HEK293 (cell line): ENCODE data around the gene GEN1.

ENCODE experiments used
- CTCF ChIA-PET: fragments of 350-600 bp; formaldehyde crosslinking; extraction: SDS; loops from one replicate; lab custom pipeline; 2021; ENCODE audit warnings: antibody characterized with exemption; lab: Yijun Ruan, JAX
- POLR2A ChIA-PET: fragments of 300-600 bp; formaldehyde crosslinking; extraction: SDS; loops from one replicate; lab custom pipeline; 2020; ENCODE audit warnings: antibody characterized with exemption, inconsistent platforms; lab: Yijun Ruan, JAX
- H3K27ac ChIP-seq: fragments of 200-500 bp; sonication (Bioruptor generic); 2 replicates; pipeline ENCODE4 v1.5.1; 2014; ENCODE audit warnings: low read depth, low read length, control low read depth, inconsistent platforms; ENCODE audit errors: extremely low read depth
- H3K36me3 ChIP-seq, 2 experiments: fragments of 200-500 bp in 1 of 2; sonication (Bioruptor generic) in 1 of 2; 1 replicate in 1 of 2; 2 replicates in 1 of 2; pipeline ENCODE4 v1.5.1; 2014 to 2017; ENCODE audit warnings: inconsistent platforms in 2 of 2, low read length in 2 of 2; ENCODE audit not compliant: control insufficient read depth in 2 of 2, insufficient read depth in 1 of 2
- H3K4me1 ChIP-seq: fragments of 200-500 bp; sonication (Bioruptor generic); 2 replicates; pipeline ENCODE4 v1.5.1; 2014; ENCODE audit warnings: mild to moderate bottlenecking, low read length, inconsistent platforms; ENCODE audit not compliant: control insufficient read depth, insufficient read depth
- H3K4me3 ChIP-seq: 2 replicates; pipeline ENCODE4 v1.5.1; 2011; ENCODE audit warnings: low read depth, mild to moderate bottlenecking, control low read depth, low read length, moderate library complexity
- H3K9me3 ChIP-seq: fragments of 200-500 bp; sonication (Bioruptor generic); 2 replicates; pipeline ENCODE4 v1.5.1; 2014; ENCODE audit warnings: low read depth, low read length, inconsistent platforms; ENCODE audit not compliant: control insufficient read depth, insufficient read depth
- HOXC10 ChIP-seq: sonication (generic); formaldehyde crosslinking; IDR thresholded peaks from 2 replicates; pipeline ENCODE4 v1.8.1; 2023; ENCODE audit warnings: mild to moderate bottlenecking, missing genetic modification reagents
- MEIS1 ChIP-seq: sonication (generic); formaldehyde crosslinking; IDR thresholded peaks from 2 replicates; pipeline ENCODE4 v1.8.1; 2022; ENCODE audit warnings: missing genetic modification reagents, mild to moderate bottlenecking, borderline replicate concordance
- MZF1 ChIP-seq: fragments of 450-650 bp; formaldehyde crosslinking; IDR thresholded peaks from 2 replicates; pipeline ENCODE4 v1.5.1; 2017; ENCODE audit warnings: missing biosample characterization, missing genetic modification characterization, borderline replicate concordance
- REPIN1 ChIP-seq: fragments of 450-650 bp; formaldehyde crosslinking; IDR thresholded peaks from 2 replicates; pipeline ENCODE4 v1.5.1; 2017; ENCODE audit warnings: missing biosample characterization, missing genetic modification characterization, low read depth
- SETDB1 ChIP-seq: IDR thresholded peaks from one replicate; pipeline ENCODE4 v1.6.1; 2017; ENCODE audit warnings: mild to moderate bottlenecking, low read length, moderate library complexity, mixed read lengths; ENCODE audit not compliant: insufficient read length
- TCF7L2 ChIP-seq: IDR thresholded peaks from 2 replicates; pipeline ENCODE4 v1.6.1; 2011; ENCODE audit warnings: low read depth, mild to moderate bottlenecking, inconsistent platforms, low read length, moderate library complexity, borderline replicate concordance
- ZFP3 ChIP-seq: fragments of 450-650 bp; formaldehyde crosslinking; IDR thresholded peaks from 2 replicates; pipeline ENCODE4 v1.5.1; 2016; ENCODE audit warnings: low read depth, missing biosample characterization, missing genetic modification characterization
- ZIC2 ChIP-seq: fragments of 450-650 bp; formaldehyde crosslinking; IDR thresholded peaks from 2 replicates; pipeline ENCODE4 v1.5.1; 2016; ENCODE audit warnings: missing biosample characterization, missing genetic modification characterization
- ZNF114 ChIP-seq: fragments of 450-650 bp; formaldehyde crosslinking; IDR thresholded peaks from 2 replicates; pipeline ENCODE4 v1.5.0; 2017; ENCODE audit warnings: missing biosample characterization, missing genetic modification characterization
- ZNF23 ChIP-seq: fragments of 450-650 bp; formaldehyde crosslinking; IDR thresholded peaks from 2 replicates; pipeline ENCODE4 v1.5.1; 2016; ENCODE audit warnings: missing biosample characterization, missing genetic modification characterization, borderline replicate concordance
- ZNF26 ChIP-seq: fragments of 450-650 bp; formaldehyde crosslinking; IDR thresholded peaks from 2 replicates; pipeline ENCODE4 v1.5.1; 2016; ENCODE audit warnings: missing biosample characterization, missing genetic modification characterization
- ZNF311 ChIP-seq: fragments of 450-650 bp; formaldehyde crosslinking; IDR thresholded peaks from 2 replicates; pipeline ENCODE4 v1.5.1; 2017; ENCODE audit warnings: missing biosample characterization, missing genetic modification characterization, borderline replicate concordance
- ZNF362 ChIP-seq: fragments of 450-650 bp; formaldehyde crosslinking; IDR thresholded peaks from 2 replicates; pipeline ENCODE4 v1.5.1; 2016; ENCODE audit warnings: missing biosample characterization, missing genetic modification characterization
- ZNF394 ChIP-seq: fragments of 450-650 bp; formaldehyde crosslinking; IDR thresholded peaks from 2 replicates; pipeline ENCODE4 v1.5.1; 2016; ENCODE audit warnings: missing biosample characterization, missing genetic modification characterization, mild to moderate bottlenecking, moderate library complexity, borderline replicate concordance
- ZNF404 ChIP-seq: fragments of 450-650 bp; formaldehyde crosslinking; IDR thresholded peaks from 2 replicates; pipeline ENCODE4 v1.5.1; 2017; ENCODE audit warnings: missing biosample characterization, missing genetic modification characterization
- ZNF488 ChIP-seq: fragments of 450-650 bp; formaldehyde crosslinking; IDR thresholded peaks from 2 replicates; pipeline ENCODE4 v1.5.1; 2016; ENCODE audit warnings: missing biosample characterization, missing genetic modification characterization
- ZNF521 ChIP-seq: fragments of 450-650 bp; formaldehyde crosslinking; IDR thresholded peaks from 2 replicates; pipeline ENCODE4 v1.5.1; 2017; ENCODE audit warnings: missing biosample characterization, mild to moderate bottlenecking, missing genetic modification characterization
- ZNF529 ChIP-seq: fragments of 450-650 bp; formaldehyde crosslinking; IDR thresholded peaks from 2 replicates; pipeline ENCODE4 v1.5.1; 2017; ENCODE audit warnings: missing genetic modification characterization, missing biosample characterization; ENCODE audit not compliant: insufficient replicate concordance
- ZNF558 ChIP-seq: fragments of 450-650 bp; formaldehyde crosslinking; IDR thresholded peaks from 2 replicates; pipeline ENCODE4 v1.5.1; 2016; ENCODE audit warnings: missing biosample characterization, missing genetic modification characterization
- ZNF571 ChIP-seq: fragments of 450-650 bp; formaldehyde crosslinking; IDR thresholded peaks from 2 replicates; pipeline ENCODE4 v1.5.0; 2017; ENCODE audit warnings: missing biosample characterization, missing genetic modification characterization
- ZNF660 ChIP-seq: fragments of 450-650 bp; IDR thresholded peaks from 2 replicates; pipeline ENCODE4 v1.5.1; 2018; ENCODE audit warnings: missing biosample characterization, mild to moderate bottlenecking, missing genetic modification characterization
- ZNF776 ChIP-seq: fragments of 450-650 bp; formaldehyde crosslinking; IDR thresholded peaks from 2 replicates; pipeline ENCODE4 v1.5.0; 2017; ENCODE audit warnings: missing biosample characterization, missing genetic modification characterization, borderline replicate concordance
- ZNF843 ChIP-seq: fragments of 450-650 bp; formaldehyde crosslinking; IDR thresholded peaks from 2 replicates; pipeline ENCODE4 v1.5.1; 2016; ENCODE audit warnings: missing biosample characterization, missing genetic modification characterization

Gene GEN1

GRCh38 chr2:17821080-17821479 is 67.1 kb downstream of the GEN1 start:
- H3K36me3 ChIP-seq, result no peaks in the 10 kb centered on the region
- TF ChIP-seq MZF1 (tag by site-specific recombination), result no peak
- TF ChIP-seq ZIC2, result no peak
- no peak for TF ChIP-seq ZNF843 (tag by site-specific recombination)
- H3K4me3 ChIP-seq, result no peak overlapping the region
- CTCF ChIA-PET, result interaction anchor here (1.6 to 3.9 kb wide), 2 partner anchors 9 to 101 kb away, joined by 5 to 20 read pairs; no protein-coding TSS in a partner anchor
- H3K4me1 ChIP-seq, result no peaks in the 10 kb centered on the region
- H3K9me3 ChIP-seq, result no peaks in the 10 kb centered on the region
- POLR2A ChIA-PET, result no interaction called here
- H3K27ac ChIP-seq, result no peak overlapping the region

- H3K4me3 ChIP-seq, result no peak overlapping the region
- no peaks in the 10 kb centered on the region for H3K9me3 ChIP-seq
- CTCF ChIA-PET, result interaction anchor here (0.7 to 3.9 kb wide), 3 partner anchors 9 to 102 kb away, joined by 5 to 20 read pairs (median 6); no protein-coding TSS in a partner anchor
- TF ChIP-seq ZFP3, result no peak
- TF ChIP-seq ZNF521, result no peak
- no peak for TF ChIP-seq MEIS1 (CRISPR knock-in tag)
- TF ChIP-seq TCF7L2, result no peak
- no peak for TF ChIP-seq ZNF776 (tag by site-specific recombination)
- no peak for TF ChIP-seq ZNF529 (tag by site-specific recombination)
- no peak for TF ChIP-seq ZNF404 (tag by site-specific recombination)
- TF ChIP-seq SETDB1, result no peak
- no peak for TF ChIP-seq ZNF660
- TF ChIP-seq ZNF26 (tag by site-specific recombination), result no peak
- no peak for TF ChIP-seq ZNF114
- no peak for TF ChIP-seq ZNF488 (tag by site-specific recombination)
- TF ChIP-seq ZNF571 (tag by site-specific recombination), result no peak
- no peak for TF ChIP-seq ZNF362
- TF ChIP-seq REPIN1 (tag by site-specific recombination), result no peak
- TF ChIP-seq ZNF311 (tag by site-specific recombination), result no peak
- TF ChIP-seq ZNF394 (tag by site-specific recombination), result no peak
- TF ChIP-seq HOXC10 (CRISPR knock-in tag), result no peak
- TF ChIP-seq ZNF23 (tag by site-specific recombination), result no peak
- no peak for TF ChIP-seq ZNF558 (tag by site-specific recombination)
- TF ChIP-seq, all 188 proteins: peak for 0
- POLR2A ChIA-PET, result no interaction called here
- no peaks in the 10 kb centered on the region for H3K4me1 ChIP-seq
- no peaks in the 10 kb centered on the region for H3K36me3 ChIP-seq
- no peak overlapping the region for H3K27ac ChIP-seq
These were observed 67.9 kb downstream of the GEN1 start for GRCh38 chr2:17821535-17822444.
